SK-N-SH (cell line): Measurements from ENCODE around the gene UBL7. TPM values are rescaled to one million over a fixed set of nuclear protein-coding genes. Genes with fewer than 3 reads are reported as not detected.

ENCODE experiments used
- CTCF ChIA-PET: fragments of 300-600, 350-600 bp; formaldehyde crosslinking; extraction: SDS; loops from one replicate; lab custom pipeline; 2021; lab: Yijun Ruan, JAX
- POLR2A ChIA-PET: fragments of 350-600 bp; sonication (Branson Sonifier 250); formaldehyde crosslinking; extraction: SDS; loops from one replicate; lab custom pipeline; 2020; ENCODE audit warnings: antibody characterized with exemption, inconsistent platforms; lab: Yijun Ruan, JAX
- DNase-seq: peaks from one replicate; pipeline ENCODE4 v3.0.0; 2012
- H2AFZ ChIP-seq: fragments of 200-600 bp; sonication (generic); 2 replicates; pipeline ENCODE4 v1.8.1; 2016; ENCODE audit warnings: antibody characterized with exemption, mild to moderate bottlenecking, low read depth
- H3F3A ChIP-seq: fragments of 200-600 bp; sonication (generic); replicated peaks from 2 replicates; pipeline ENCODE3; 2016; ENCODE audit warnings: antibody characterized with exemption, mild to moderate bottlenecking; ENCODE audit not compliant: insufficient read depth
- H3K27ac ChIP-seq, 2 experiments: fragments of 200-500 bp in 1 of 2; fragments of 200-600 bp in 1 of 2; sonication (Bioruptor generic) in 1 of 2; sonication (generic), shearing (Covaris generic) in 1 of 2; 2 replicates each; pipeline versions ENCODE4 v1.5.1 to v1.6.1; 2014 to 2016; ENCODE audit warnings: low read depth in 2 of 2, inconsistent platforms in 1 of 2, low read length in 1 of 2, mild to moderate bottlenecking in 1 of 2, mixed read lengths in 1 of 2
- H3K27me3 ChIP-seq: fragments of 200-600 bp; sonication (generic), shearing (Covaris generic); 2 replicates; pipeline ENCODE4 v1.6.1; 2016; ENCODE audit warnings: mixed run types; ENCODE audit not compliant: insufficient read depth
- H3K36me3 ChIP-seq, 2 experiments: fragments of 200-500 bp in 1 of 2; fragments of 200-600 bp in 1 of 2; sonication (Bioruptor generic) in 1 of 2; sonication (generic) in 1 of 2; replicated peaks in 1 of 2; 2 replicates each; pipeline versions ENCODE3 to v1.5.1; 2014 to 2016; ENCODE audit warnings: low read length in 1 of 2, mild to moderate bottlenecking in 1 of 2; ENCODE audit not compliant: insufficient read depth in 2 of 2, control insufficient read depth in 1 of 2
- H3K4me1 ChIP-seq, 2 experiments: fragments of 200-500 bp in 1 of 2; fragments of 200-600 bp in 1 of 2; sonication (Bioruptor generic) in 1 of 2; sonication (generic), shearing (Covaris generic) in 1 of 2; 2 replicates each; pipeline versions ENCODE4 v1.5.1 to v1.6.1; 2014 to 2016; ENCODE audit warnings: low read depth in 1 of 2, low read length in 1 of 2, mixed run types in 1 of 2; ENCODE audit not compliant: insufficient read depth in 2 of 2, control insufficient read depth in 1 of 2
- H3K4me2 ChIP-seq: fragments of 200-600 bp; sonication (generic), shearing (Covaris generic); 2 replicates; pipeline ENCODE4 v1.6.1; 2017; ENCODE audit warnings: mixed run types
- H3K4me3 ChIP-seq, 2 experiments: fragments of 200-500 bp in 1 of 2; fragments of 200-600 bp in 1 of 2; sonication (Bioruptor generic) in 1 of 2; sonication (generic), shearing (Covaris generic) in 1 of 2; 2 replicates each; pipeline versions ENCODE4 v1.5.1 to v1.8.1; 2014 to 2016; ENCODE audit warnings: low read depth in 2 of 2, inconsistent platforms in 1 of 2, low read length in 1 of 2, mild to moderate bottlenecking in 1 of 2, mixed read lengths in 1 of 2, moderate library complexity in 1 of 2
- H3K79me2 ChIP-seq: fragments of 200-600 bp; sonication (generic); 2 replicates; pipeline ENCODE4 v1.8.1; 2017; ENCODE audit warnings: mild to moderate bottlenecking; ENCODE audit not compliant: insufficient read depth
- H3K9ac ChIP-seq: fragments of 200-600 bp; sonication (generic); 2 replicates; pipeline ENCODE4 v1.6.1; 2017; ENCODE audit warnings: mixed run types
- H3K9me2 ChIP-seq: fragments of 200-600 bp; sonication (generic); 2 replicates; pipeline ENCODE4 v1.6.1; 2017; ENCODE audit warnings: mixed run types
- H3K9me3 ChIP-seq: fragments of 200-600 bp; sonication (generic); 2 replicates; pipeline ENCODE4 v1.6.1; 2017; ENCODE audit warnings: mixed run types, mild to moderate bottlenecking, moderate library complexity
- H4K20me1 ChIP-seq: fragments of 200-600 bp; sonication (generic); 2 replicates; pipeline ENCODE4 v1.6.1; 2017; ENCODE audit warnings: mild to moderate bottlenecking, mixed run types; ENCODE audit not compliant: insufficient read depth
- CHD2 ChIP-seq: fragments of 150-350 bp; IDR thresholded peaks from 2 replicates; pipeline ENCODE4 v1.6.1; 2018; ENCODE audit warnings: low read length; ENCODE audit not compliant: partially characterized antibody
- ELF1 ChIP-seq: IDR thresholded peaks from 2 replicates; pipeline ENCODE4 v1.4.0; 2012
- EP300 ChIP-seq, 2 experiments: IDR thresholded peaks; 2 replicates each; pipeline versions ENCODE4 v1.4.0 to v1.6.1; 2012; ENCODE audit warnings: borderline replicate concordance in 1 of 2, low read depth in 1 of 2, low read length in 1 of 2
- EZH2phosphoT487 ChIP-seq: fragments of 200-600 bp; sonication (generic); IDR thresholded peaks from 2 replicates; pipeline ENCODE4 v1.6.1; 2017; ENCODE audit warnings: low read depth, mixed run types, mild to moderate bottlenecking, antibody characterized with exemption, moderate library complexity, borderline replicate concordance
- FOXJ3 ChIP-seq: sonication (generic); formaldehyde crosslinking; IDR thresholded peaks from 2 replicates; pipeline ENCODE4 v1.5.1; 2020; ENCODE audit warnings: mild to moderate bottlenecking, missing genetic modification reagents
- GATA2 ChIP-seq: sonication (generic); formaldehyde crosslinking; IDR thresholded peaks from 2 replicates; pipeline ENCODE4 v1.5.0; 2020; ENCODE audit warnings: mild to moderate bottlenecking, missing genetic modification reagents
- JUND ChIP-seq: IDR thresholded peaks from 2 replicates; pipeline ENCODE4 v1.4.0; 2012
- NRF1 ChIP-seq: IDR thresholded peaks from 2 replicates; pipeline ENCODE4 v1.6.1; 2012; ENCODE audit warnings: low read depth, mild to moderate bottlenecking, low read length
- POLR2AphosphoS5 ChIP-seq: IDR thresholded peaks from 2 replicates; pipeline ENCODE4 v1.6.1; 2012; ENCODE audit warnings: low read depth, low read length
- RAD21 ChIP-seq: IDR thresholded peaks from 2 replicates; pipeline ENCODE4 v1.6.1; 2012; ENCODE audit warnings: mild to moderate bottlenecking, low read length
- RCOR1 ChIP-seq: fragments of 150-350 bp; IDR thresholded peaks from 2 replicates; pipeline ENCODE4 v1.6.1; 2017; ENCODE audit warnings: antibody characterized with exemption, low read length
- RXRA ChIP-seq: IDR thresholded peaks from 2 replicates; pipeline ENCODE4 v1.4.0; 2012; ENCODE audit warnings: low read depth, mild to moderate bottlenecking, borderline replicate concordance
- TEAD4 ChIP-seq: IDR thresholded peaks from 2 replicates; pipeline ENCODE4 v1.4.0; 2012; ENCODE audit warnings: mild to moderate bottlenecking, borderline replicate concordance; ENCODE audit not compliant: insufficient read depth
- YY1 ChIP-seq: IDR thresholded peaks from 2 replicates; pipeline ENCODE4 v1.4.0; 2012; ENCODE audit warnings: low read depth, mild to moderate bottlenecking
- WGBS: methylation state at CpG from one replicate; pipeline ENCODE4 v1.1.6; 2017; ENCODE audit warnings: low lambda C conversion rate; 5-methylcytosine and 5-hydroxymethylcytosine counted together
- polyA plus RNA-seq, 3 experiments: library from polyadenylated mRNA; depleted of rRNA; stranded (reverse); fragments of >200 nt; gene quantifications; 2 replicates each; pipeline ENCODE4 v1.2.3, GENCODE V29; 2012
- TF ChIP-seq, protein P1 (sequence below): fragments of 200-600 bp; sonication (generic); IDR thresholded peaks from 2 replicates; pipeline ENCODE4 v1.6.1; 2017; ENCODE audit warnings: antibody characterized with exemption, mild to moderate bottlenecking, moderate library complexity
- TF ChIP-seq, protein P2 (sequence below): IDR thresholded peaks from 2 replicates; pipeline ENCODE4 v1.4.0; 2012; ENCODE audit warnings: low read depth, borderline replicate concordance
- TF ChIP-seq, protein P3 (sequence below): IDR thresholded peaks from 2 replicates; pipeline ENCODE4 v1.4.0; 2012; ENCODE audit warnings: low read depth
- TF ChIP-seq, protein P4 (sequence below): IDR thresholded peaks from 2 replicates; pipeline ENCODE4 v1.4.0; 2012; ENCODE audit warnings: low read depth, borderline replicate concordance
- TF ChIP-seq, protein P5 (sequence below): IDR thresholded peaks from 2 replicates; pipeline ENCODE4 v1.6.1; 2012; ENCODE audit warnings: mild to moderate bottlenecking, low read depth, low read length, moderate library complexity

Gene UBL7
- polyA plus RNA-seq, 1 of the 3 experiments (the other 2 are of a cell fraction): 81.1 TPM

DNA sequence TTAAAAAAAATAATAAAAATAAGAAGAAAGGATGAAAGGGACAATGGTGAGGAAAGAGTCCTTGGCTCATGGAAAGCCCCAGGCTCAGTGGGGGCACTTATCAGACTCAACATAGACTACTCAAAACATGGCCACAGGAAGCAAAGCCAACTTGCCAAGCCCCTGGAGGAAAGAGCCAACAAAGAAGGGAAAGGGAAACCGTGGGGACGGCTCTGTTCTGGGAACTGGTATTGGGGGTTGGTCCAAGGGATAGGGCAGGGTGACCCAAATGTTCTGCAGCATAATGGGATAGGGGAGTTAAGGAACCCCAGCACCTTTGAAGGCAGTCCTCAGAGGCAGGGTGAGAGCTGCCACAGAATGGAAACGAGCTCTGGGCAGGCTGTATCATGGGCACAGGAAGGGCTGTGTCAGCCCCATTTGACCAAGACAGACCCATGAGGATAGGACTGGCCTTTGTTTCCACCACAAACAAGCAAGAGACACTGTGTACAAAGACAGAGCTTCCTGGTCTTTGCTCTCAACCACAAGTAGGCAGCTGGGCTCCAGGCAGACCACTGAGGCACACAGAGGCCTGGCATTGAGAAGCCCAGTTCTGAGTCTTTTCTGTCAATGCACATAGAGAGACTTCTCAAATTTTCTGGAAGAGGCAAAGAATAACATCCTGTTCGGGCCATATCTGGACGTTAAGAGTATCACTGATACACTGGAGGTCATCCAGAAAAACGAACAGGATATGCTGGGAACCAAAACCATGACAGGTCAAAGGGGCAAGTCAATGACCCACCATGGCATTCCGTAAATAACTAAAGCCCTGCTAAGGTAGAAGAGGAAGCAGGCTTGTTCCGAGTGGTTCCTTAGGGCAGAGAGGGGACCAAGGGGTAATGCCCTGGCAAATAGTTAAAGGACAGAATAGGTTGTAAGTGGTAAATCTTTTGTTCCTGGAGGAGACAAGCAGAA, 16.6 kb downstream of the UBL7 start:
- Histone ChIP-seq H3K4me3 (no peak overlapping the region), H2AFZ (no peak overlapping the region), H3K4me1 (peaks cover 0 to 4% of the 10 kb centered on the region in 2 experiments; a peak in 1 of 4 replicates), H3K9ac (no peak overlapping the region), H3K36me3 (peaks cover 21 to 47% of the 10 kb centered on the region in 2 experiments), H3K9me2 (no peaks in the 10 kb centered on the region), H3K9me3 (no peaks in the 10 kb centered on the region), H3F3A (no peaks in the 10 kb centered on the region), H4K20me1 (no peaks in the 10 kb centered on the region), H3K27ac (no peak overlapping the region), H3K27me3 (no peaks in the 10 kb centered on the region), H3K4me2 (no peak overlapping the region), H3K79me2 (no peaks in the 10 kb centered on the region)
- TF ChIP-seq RXRA (no peak), JUND (no peak), RCOR1 (no peak), GATA2 (CRISPR knock-in tag) (no peak), RAD21 (no peak), EP300 (IDR thresholded peaks at IDR 0.05; ENCODE audit: borderline replicate concordance in 1 of 2, low read depth in 1 of 2, low read length in 1 of 2) (no peak), CHD2 (no peak), EZH2phosphoT487 (no peak), POLR2AphosphoS5 (no peak), TEAD4 (no peak), ELF1 (no peak), FOXJ3 (no peak), YY1 (no peak), NRF1 (no peak)
- TF ChIP-seq, protein P1, sequence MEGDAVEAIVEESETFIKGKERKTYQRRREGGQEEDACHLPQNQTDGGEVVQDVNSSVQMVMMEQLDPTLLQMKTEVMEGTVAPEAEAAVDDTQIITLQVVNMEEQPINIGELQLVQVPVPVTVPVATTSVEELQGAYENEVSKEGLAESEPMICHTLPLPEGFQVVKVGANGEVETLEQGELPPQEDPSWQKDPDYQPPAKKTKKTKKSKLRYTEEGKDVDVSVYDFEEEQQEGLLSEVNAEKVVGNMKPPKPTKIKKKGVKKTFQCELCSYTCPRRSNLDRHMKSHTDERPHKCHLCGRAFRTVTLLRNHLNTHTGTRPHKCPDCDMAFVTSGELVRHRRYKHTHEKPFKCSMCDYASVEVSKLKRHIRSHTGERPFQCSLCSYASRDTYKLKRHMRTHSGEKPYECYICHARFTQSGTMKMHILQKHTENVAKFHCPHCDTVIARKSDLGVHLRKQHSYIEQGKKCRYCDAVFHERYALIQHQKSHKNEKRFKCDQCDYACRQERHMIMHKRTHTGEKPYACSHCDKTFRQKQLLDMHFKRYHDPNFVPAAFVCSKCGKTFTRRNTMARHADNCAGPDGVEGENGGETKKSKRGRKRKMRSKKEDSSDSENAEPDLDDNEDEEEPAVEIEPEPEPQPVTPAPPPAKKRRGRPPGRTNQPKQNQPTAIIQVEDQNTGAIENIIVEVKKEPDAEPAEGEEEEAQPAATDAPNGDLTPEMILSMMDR: no peak
- TF ChIP-seq, protein P2, sequence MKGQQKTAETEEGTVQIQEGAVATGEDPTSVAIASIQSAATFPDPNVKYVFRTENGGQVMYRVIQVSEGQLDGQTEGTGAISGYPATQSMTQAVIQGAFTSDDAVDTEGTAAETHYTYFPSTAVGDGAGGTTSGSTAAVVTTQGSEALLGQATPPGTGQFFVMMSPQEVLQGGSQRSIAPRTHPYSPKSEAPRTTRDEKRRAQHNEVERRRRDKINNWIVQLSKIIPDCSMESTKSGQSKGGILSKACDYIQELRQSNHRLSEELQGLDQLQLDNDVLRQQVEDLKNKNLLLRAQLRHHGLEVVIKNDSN: no peak
- TF ChIP-seq, protein P3, sequence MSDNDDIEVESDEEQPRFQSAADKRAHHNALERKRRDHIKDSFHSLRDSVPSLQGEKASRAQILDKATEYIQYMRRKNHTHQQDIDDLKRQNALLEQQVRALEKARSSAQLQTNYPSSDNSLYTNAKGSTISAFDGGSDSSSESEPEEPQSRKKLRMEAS: no peak
- TF ChIP-seq, protein P4, sequence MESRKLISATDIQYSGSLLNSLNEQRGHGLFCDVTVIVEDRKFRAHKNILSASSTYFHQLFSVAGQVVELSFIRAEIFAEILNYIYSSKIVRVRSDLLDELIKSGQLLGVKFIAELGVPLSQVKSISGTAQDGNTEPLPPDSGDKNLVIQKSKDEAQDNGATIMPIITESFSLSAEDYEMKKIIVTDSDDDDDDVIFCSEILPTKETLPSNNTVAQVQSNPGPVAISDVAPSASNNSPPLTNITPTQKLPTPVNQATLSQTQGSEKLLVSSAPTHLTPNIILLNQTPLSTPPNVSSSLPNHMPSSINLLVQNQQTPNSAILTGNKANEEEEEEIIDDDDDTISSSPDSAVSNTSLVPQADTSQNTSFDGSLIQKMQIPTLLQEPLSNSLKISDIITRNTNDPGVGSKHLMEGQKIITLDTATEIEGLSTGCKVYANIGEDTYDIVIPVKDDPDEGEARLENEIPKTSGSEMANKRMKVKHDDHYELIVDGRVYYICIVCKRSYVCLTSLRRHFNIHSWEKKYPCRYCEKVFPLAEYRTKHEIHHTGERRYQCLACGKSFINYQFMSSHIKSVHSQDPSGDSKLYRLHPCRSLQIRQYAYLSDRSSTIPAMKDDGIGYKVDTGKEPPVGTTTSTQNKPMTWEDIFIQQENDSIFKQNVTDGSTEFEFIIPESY: no peak
- TF ChIP-seq, protein P5, sequence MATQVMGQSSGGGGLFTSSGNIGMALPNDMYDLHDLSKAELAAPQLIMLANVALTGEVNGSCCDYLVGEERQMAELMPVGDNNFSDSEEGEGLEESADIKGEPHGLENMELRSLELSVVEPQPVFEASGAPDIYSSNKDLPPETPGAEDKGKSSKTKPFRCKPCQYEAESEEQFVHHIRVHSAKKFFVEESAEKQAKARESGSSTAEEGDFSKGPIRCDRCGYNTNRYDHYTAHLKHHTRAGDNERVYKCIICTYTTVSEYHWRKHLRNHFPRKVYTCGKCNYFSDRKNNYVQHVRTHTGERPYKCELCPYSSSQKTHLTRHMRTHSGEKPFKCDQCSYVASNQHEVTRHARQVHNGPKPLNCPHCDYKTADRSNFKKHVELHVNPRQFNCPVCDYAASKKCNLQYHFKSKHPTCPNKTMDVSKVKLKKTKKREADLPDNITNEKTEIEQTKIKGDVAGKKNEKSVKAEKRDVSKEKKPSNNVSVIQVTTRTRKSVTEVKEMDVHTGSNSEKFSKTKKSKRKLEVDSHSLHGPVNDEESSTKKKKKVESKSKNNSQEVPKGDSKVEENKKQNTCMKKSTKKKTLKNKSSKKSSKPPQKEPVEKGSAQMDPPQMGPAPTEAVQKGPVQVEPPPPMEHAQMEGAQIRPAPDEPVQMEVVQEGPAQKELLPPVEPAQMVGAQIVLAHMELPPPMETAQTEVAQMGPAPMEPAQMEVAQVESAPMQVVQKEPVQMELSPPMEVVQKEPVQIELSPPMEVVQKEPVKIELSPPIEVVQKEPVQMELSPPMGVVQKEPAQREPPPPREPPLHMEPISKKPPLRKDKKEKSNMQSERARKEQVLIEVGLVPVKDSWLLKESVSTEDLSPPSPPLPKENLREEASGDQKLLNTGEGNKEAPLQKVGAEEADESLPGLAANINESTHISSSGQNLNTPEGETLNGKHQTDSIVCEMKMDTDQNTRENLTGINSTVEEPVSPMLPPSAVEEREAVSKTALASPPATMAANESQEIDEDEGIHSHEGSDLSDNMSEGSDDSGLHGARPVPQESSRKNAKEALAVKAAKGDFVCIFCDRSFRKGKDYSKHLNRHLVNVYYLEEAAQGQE: no peak
- 89% methylated on average over 7 of the region's 8 CpGs for WGBS
- DNase-seq: no peak
- ChIA-PET CTCF (interaction anchor here (36.5 kb wide), 1 partner anchor 67 kb away, joined by 779 read pairs; the partner anchor contains the start of gene CYP11A1), POLR2A (interaction anchor here (1.0 to 1.9 kb wide), 2 partner anchors 17 to 62 kb away, joined by 3 to 4 read pairs; partner anchors contain the start of gene UBL7)
